Prostate gland (tissue), 2 donors: ENCODE results near the gene INPP5A.

Experiments used
- CTCF ChIP-seq, 4 experiments: fragments of 200-600 bp in 2 of 4; fragments of 450-650 bp in 2 of 4; sonication (generic) in 2 of 4; IDR thresholded peaks; 1 replicate in 3 of 4; 2 replicates in 1 of 4; pipeline ENCODE4 v1.5.1; 2016 to 2019; ENCODE audit warnings: antibody characterized with exemption in 4 of 4, mild to moderate bottlenecking in 2 of 4, moderate library complexity in 2 of 4
- POLR2A ChIP-seq: fragments of 450-650 bp; IDR thresholded peaks from one replicate; pipeline ENCODE4 v1.6.1; 2016; ENCODE audit warnings: antibody characterized with exemption, mild to moderate bottlenecking
- POLR2AphosphoS5 ChIP-seq: sonication (generic); formaldehyde crosslinking; IDR thresholded peaks from one replicate; pipeline ENCODE4 v1.6.1; 2017; ENCODE audit warnings: antibody characterized with exemption

DNA sequence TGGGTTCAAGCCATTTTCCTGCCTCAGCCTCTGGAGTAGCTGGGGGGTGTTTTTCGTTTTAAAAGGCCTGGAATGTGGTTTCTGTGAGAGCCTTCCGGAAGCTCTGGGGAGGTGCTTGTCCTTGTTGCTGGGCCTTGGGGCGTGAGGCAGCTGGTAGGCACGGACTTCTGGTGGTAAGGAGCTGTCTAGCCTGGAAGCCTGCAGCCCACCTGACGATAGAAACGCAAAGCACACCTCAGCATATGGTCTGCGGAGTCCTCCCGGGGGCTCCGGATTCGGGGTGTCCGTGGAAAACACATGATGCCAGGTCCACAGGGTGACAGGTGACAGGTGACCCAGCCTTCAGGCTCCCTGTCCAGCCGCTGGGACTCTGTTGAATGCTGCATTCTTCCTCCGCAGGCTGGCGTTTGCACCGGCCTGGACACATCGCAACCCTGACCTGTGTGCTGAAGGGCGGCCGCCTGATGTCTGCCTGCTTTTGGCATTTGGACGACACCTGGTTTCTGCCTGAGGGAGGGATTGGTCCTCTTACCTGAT lies 37.3 kb downstream of the INPP5A start:
- TF ChIP-seq POLR2AphosphoS5, result no peak
- TF ChIP-seq CTCF (IDR thresholded peaks at IDR 0.05), result no peak
- TF ChIP-seq POLR2A, result no peak
